Loucy (cell line): ENCODE data around the gene PDE8B.

Experiments
- EZH2phosphoT487 ChIP-seq: fragments of 200-600 bp; IDR thresholded peaks from 2 replicates; pipeline ENCODE4 v1.6.1; 2018; ENCODE audit warnings: antibody characterized with exemption, mild to moderate bottlenecking, moderate library complexity, borderline replicate concordance
- TF ChIP-seq, protein P1 (sequence below): fragments of 200-600 bp; sonication (generic); conservative IDR thresholded peaks from 2 replicates; pipeline ENCODE4 v1.5.1; 2014; ENCODE audit warnings: mild to moderate bottlenecking, antibody characterized with exemption, low read length

- TF ChIP-seq, protein P1, sequence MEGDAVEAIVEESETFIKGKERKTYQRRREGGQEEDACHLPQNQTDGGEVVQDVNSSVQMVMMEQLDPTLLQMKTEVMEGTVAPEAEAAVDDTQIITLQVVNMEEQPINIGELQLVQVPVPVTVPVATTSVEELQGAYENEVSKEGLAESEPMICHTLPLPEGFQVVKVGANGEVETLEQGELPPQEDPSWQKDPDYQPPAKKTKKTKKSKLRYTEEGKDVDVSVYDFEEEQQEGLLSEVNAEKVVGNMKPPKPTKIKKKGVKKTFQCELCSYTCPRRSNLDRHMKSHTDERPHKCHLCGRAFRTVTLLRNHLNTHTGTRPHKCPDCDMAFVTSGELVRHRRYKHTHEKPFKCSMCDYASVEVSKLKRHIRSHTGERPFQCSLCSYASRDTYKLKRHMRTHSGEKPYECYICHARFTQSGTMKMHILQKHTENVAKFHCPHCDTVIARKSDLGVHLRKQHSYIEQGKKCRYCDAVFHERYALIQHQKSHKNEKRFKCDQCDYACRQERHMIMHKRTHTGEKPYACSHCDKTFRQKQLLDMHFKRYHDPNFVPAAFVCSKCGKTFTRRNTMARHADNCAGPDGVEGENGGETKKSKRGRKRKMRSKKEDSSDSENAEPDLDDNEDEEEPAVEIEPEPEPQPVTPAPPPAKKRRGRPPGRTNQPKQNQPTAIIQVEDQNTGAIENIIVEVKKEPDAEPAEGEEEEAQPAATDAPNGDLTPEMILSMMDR: no peak
- no peak for TF ChIP-seq EZH2phosphoT487
Measured at GRCh38 chr5:77285251-77285841, 74.9 kb downstream of the PDE8B start.
